Measurements from ENCODE around the gene CD99.

GRCh38 chrX:2715066-2715600, 24.0 kb downstream of the CD99 start:
- TF ChIP-seq CTCF (IDR thresholded peaks at IDR 0.05; ENCODE audit: borderline replicate concordance, extremely low read depth, low read length, poor library complexity, severe bottlenecking), result no peak
- TF ChIP-seq EZH2 (IDR thresholded peaks at IDR 0.05; ENCODE audit: borderline replicate concordance, low read depth, low read length, severe bottlenecking), result no peak
